Stimulated activated CD4-positive, alpha-beta T cell treated with anti-CD3 and anti-CD28 coated beads, Interleukin-1b, Interleukin-23, amount 100 ng/mL, for 4 hours (primary cell): ENCODE data around the gene DEFB113.

Source experiments
- DNase-seq, 2 donors: peaks; one replicate each; pipeline ENCODE4 v3.0.0-alpha.2; 2020; ENCODE audit warnings: low read depth in 2 of 2

Gene DEFB113

GRCh38 chr6:49937017-49937416 is 32.4 kb downstream of the DEFB113 start:
- DNase-seq: no peak

GRCh38 chr6:49935387-49935786 is 34.0 kb downstream of the DEFB113 start:
- DNase-seq: no peak

- no peak for DNase-seq
Measured at GRCh38 chr6:49934770-49935169, 34.7 kb downstream of the DEFB113 start.

GRCh38 chr6:49933526-49933925 is 35.9 kb downstream of the DEFB113 start:
- DNase-seq: no peak

GRCh38 chr6:49929340-49929739 is 40.1 kb downstream of the DEFB113 start:
- no peak for DNase-seq

GRCh38 chr6:49923826-49924225 is 45.6 kb downstream of the DEFB113 start:
- no peak for DNase-seq

GRCh38 chr6:49919935-49920644 is 49.3 kb downstream of the DEFB113 start:
- DNase-seq: no peak

- no peak for DNase-seq
Measured at GRCh38 chr6:49919261-49919660, 50.2 kb downstream of the DEFB113 start.

- no peak for DNase-seq
Measured at GRCh38 chr6:49918787-49919186, 50.6 kb downstream of the DEFB113 start.
